GM21390 (cell line): Measurements from ENCODE around the gene ACOT6.
"Not testable (repeated sequence)": the region's sequence is repeated elsewhere in the genome, so short reads cannot be mapped to it uniquely, and the experiment has no call there.

Source experiments
- ATAC-seq: cut with Tn5 transposase; IDR thresholded peaks from one replicate; pipeline ENCODE4 v1.9.1; 2021; ENCODE audit not compliant: unreplicated experiment

The ACOT6 gene

GRCh38 chr14:73594491-73594890 is 17.8 kb upstream of the ACOT6 start:
- ATAC-seq = no peak

GRCh38 chr14:73599499-73599898 is 12.8 kb upstream of the ACOT6 start:
- ATAC-seq = no peak

- no peak for ATAC-seq
Observed at GRCh38 chr14:73602994-73603393, 9.3 kb upstream of the ACOT6 start.

GRCh38 chr14:73606271-73606670 is 6.0 kb upstream of the ACOT6 start:
- no peak for ATAC-seq

- ATAC-seq = no peak
Observed at GRCh38 chr14:73607241-73607640, 5.1 kb upstream of the ACOT6 start.

- no peak for ATAC-seq
Observed at GRCh38 chr14:73610687-73611086, 1.6 kb upstream of the ACOT6 start.

- peak; percentile 9 for ATAC-seq
Observed at GRCh38 chr14:73613046-73613383, 698 bp downstream of the ACOT6 start.

- ATAC-seq = no peak
Observed at GRCh38 chr14:73613419-73613963, 1.2 kb downstream of the ACOT6 start.

GRCh38 chr14:73616831-73617230 is 4.5 kb downstream of the ACOT6 start:
- ATAC-seq = no peak

GRCh38 chr14:73619524-73619923 is 7.2 kb downstream of the ACOT6 start:
- no peak for ATAC-seq

GRCh38 chr14:73620268-73620667 is 8.0 kb downstream of the ACOT6 start:
- ATAC-seq = no peak

GRCh38 chr14:73623504-73624054 is 11.3 kb downstream of the ACOT6 start:
- ATAC-seq = no peak

GRCh38 chr14:73625706-73626105 is 13.4 kb downstream of the ACOT6 start:
- no peak for ATAC-seq

GRCh38 chr14:73627151-73627558 is 14.8 kb downstream of the ACOT6 start:
- ATAC-seq = no peak

GRCh38 chr14:73630009-73630780 is 17.9 kb downstream of the ACOT6 start:
- ATAC-seq = no peak

GRCh38 chr14:73633116-73634010 is 21.0 kb downstream of the ACOT6 start:
- no peak for ATAC-seq

GRCh38 chr14:73634011-73634833 is 21.9 kb downstream of the ACOT6 start:
- ATAC-seq = no peak

GRCh38 chr14:73636355-73636754 is 24.0 kb downstream of the ACOT6 start:
- ATAC-seq = not testable (repeated sequence)

- ATAC-seq = no peak
Observed at GRCh38 chr14:73637830-73638229, 25.5 kb downstream of the ACOT6 start.

GRCh38 chr14:73640796-73641365 is 28.6 kb downstream of the ACOT6 start:
- ATAC-seq = no peak
